ENCODE results near the gene TMEM156. TPM values are rescaled to one million over a fixed set of nuclear protein-coding genes. Genes with fewer than 3 reads are reported as not detected.
"Not testable (repeated sequence)": the region's sequence is repeated elsewhere in the genome, so short reads cannot be mapped to it uniquely, and the experiment has no call there.

The TMEM156 gene
- total RNA-seq, 3 donors from 2014 or later: 0.32 to 7.5 (median 1.0) TPM

- no peaks in the 10 kb centered on the region for H3K36me3 ChIP-seq
- no peaks in the 10 kb centered on the region for H3K27me3 ChIP-seq
- H3K4me1 ChIP-seq: no peaks in the 10 kb centered on the region
- TF ChIP-seq POLR2AphosphoS5 (IDR thresholded peaks at IDR 0.05) (no peak), CTCF (IDR thresholded peaks at IDR 0.05) (no peak), POLR2A (IDR thresholded peaks at IDR 0.05) (no peak)
- peak overlapping the region; percentile 49 to 60 for H3K27ac ChIP-seq
- intact Hi-C loops (cut with DNase I; ENCODE audit: low total_unique reads): no loop called here
- no peak for DNase-seq (ENCODE audit: low spot score in 2 of 2)
- H3K9me3 ChIP-seq: no peaks in the 10 kb centered on the region
- no peak overlapping the region for H3K4me3 ChIP-seq
Measured at GRCh38 chr4:39037941-39038340, 5.7 kb upstream of the TMEM156 start.

GRCh38 chr4:39037491-39037825 is 5.2 kb upstream of the TMEM156 start:
- Histone ChIP-seq H3K4me1 (no peaks in the 10 kb centered on the region), H3K36me3 (no peaks in the 10 kb centered on the region), H3K9me3 (no peaks in the 10 kb centered on the region), H3K27ac (peak overlapping the region; percentile 49 to 60), H3K4me3 (no peak overlapping the region), H3K27me3 (no peaks in the 10 kb centered on the region)
- intact Hi-C loops (cut with DNase I; ENCODE audit: low total_unique reads): no loop called here
- DNase-seq (ENCODE audit: low spot score in 2 of 2): no peak
- no peak for TF ChIP-seq POLR2AphosphoS5 (IDR thresholded peaks at IDR 0.05)
- TF ChIP-seq CTCF (IDR thresholded peaks at IDR 0.05): no peak
- no peak for TF ChIP-seq POLR2A (IDR thresholded peaks at IDR 0.05)

- H3K9me3 ChIP-seq: no peaks in the 10 kb centered on the region
- H3K36me3 ChIP-seq: no peaks in the 10 kb centered on the region
- H3K4me1 ChIP-seq: no peaks in the 10 kb centered on the region
- DNase-seq (ENCODE audit: low spot score in 2 of 2): no peak
- no peaks in the 10 kb centered on the region for H3K27me3 ChIP-seq
- TF ChIP-seq POLR2A (IDR thresholded peaks at IDR 0.05): no peak
- TF ChIP-seq CTCF (IDR thresholded peaks at IDR 0.05): no peak
- TF ChIP-seq POLR2AphosphoS5 (IDR thresholded peaks at IDR 0.05): no peak
- peak overlapping the region; percentile 49 to 53 for H3K27ac ChIP-seq
- intact Hi-C loops (cut with DNase I; ENCODE audit: low total_unique reads): no loop called here
- no peak overlapping the region for H3K4me3 ChIP-seq
Measured at GRCh38 chr4:39036172-39036571, 4.0 kb upstream of the TMEM156 start.

- H3K4me1 ChIP-seq; H3K9me3 ChIP-seq; intact Hi-C loops (cut with DNase I; ENCODE audit: low total_unique reads); H3K4me3 ChIP-seq; H3K27me3 ChIP-seq; H3K27ac ChIP-seq; H3K36me3 ChIP-seq; DNase-seq (ENCODE audit: low spot score in 2 of 2): not testable (repeated sequence)
Measured at GRCh38 chr4:39031590-39032020, 604 bp downstream of the TMEM156 start.

GRCh38 chr4:39030725-39031124 is 1.5 kb downstream of the TMEM156 start:
- TF ChIP-seq POLR2AphosphoS5 (IDR thresholded peaks at IDR 0.05) (no peak), CTCF (IDR thresholded peaks at IDR 0.05) (no peak), POLR2A (IDR thresholded peaks at IDR 0.05) (no peak)
- H3K9me3 ChIP-seq: no peaks in the 10 kb centered on the region
- no peak for DNase-seq (ENCODE audit: low spot score in 2 of 2)
- intact Hi-C loops (cut with DNase I; ENCODE audit: low total_unique reads): no loop called here
- H3K36me3 ChIP-seq: no peaks in the 10 kb centered on the region
- H3K4me1 ChIP-seq: no peaks in the 10 kb centered on the region
- H3K27me3 ChIP-seq: no peaks in the 10 kb centered on the region
- H3K27ac ChIP-seq: no peak overlapping the region
- no peak overlapping the region for H3K4me3 ChIP-seq

All from breast epithelium (tissue), 4 donors.